ENCODE results near the gene CREB5.

DNA sequence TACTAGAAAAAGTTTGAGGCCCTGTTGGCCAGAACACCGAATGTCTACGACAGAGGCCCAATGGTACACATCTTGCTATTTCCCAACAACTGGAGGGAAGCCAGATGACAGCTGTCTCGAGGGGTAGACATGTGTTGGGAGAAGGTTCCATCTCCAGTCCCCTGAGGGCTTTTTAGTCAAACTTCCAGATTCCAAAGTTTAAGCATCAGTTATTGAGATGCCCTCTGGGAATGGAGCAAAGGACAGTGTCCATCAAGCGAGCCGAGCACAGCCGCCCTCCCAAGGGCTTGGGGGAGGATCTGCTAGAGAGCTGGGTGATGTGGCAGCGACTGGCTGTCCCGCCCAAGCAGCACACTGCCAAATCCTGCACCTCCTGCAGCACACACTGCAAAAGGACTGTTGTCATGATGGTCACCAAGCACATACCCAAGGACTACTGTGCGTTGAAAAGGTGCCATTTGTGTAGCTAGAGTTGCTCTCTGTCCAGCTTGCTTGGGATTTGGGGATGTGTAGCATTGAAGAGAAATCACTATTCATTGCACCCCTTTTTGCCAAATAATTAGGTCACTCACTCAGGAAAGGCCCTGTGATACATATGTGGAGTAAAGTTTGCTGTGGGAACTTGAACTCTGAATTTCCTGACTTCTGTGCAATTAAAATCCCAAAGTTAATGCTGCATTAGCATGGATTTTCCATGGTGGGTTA lies 381.2 kb downstream of the CREB5 start:
- TF ChIP-seq GATA3 (IDR thresholded peaks at IDR 0.05; ENCODE audit: low read depth, low read length), result no peak
- TF ChIP-seq GATA2 (IDR thresholded peaks at IDR 0.05; ENCODE audit: low read depth, low read length), result no peak

Data from SH-SY5Y (cell line).